K562 (cell line): ENCODE measurements around the gene ANKLE2. TPM values are rescaled to one million over a fixed set of nuclear protein-coding genes. Genes with fewer than 3 reads are reported as not detected.
"Not testable (repeated sequence)": the region's sequence is repeated elsewhere in the genome, so short reads cannot be mapped to it uniquely, and the experiment has no call there.

Experiments used
- ATAC-seq: fragments of 200-7000 bp; cut with Tn5 transposase; 3 replicates; pipeline ENCODE4 v1.9.1; 2020; ENCODE audit warnings: moderate library complexity
- BruUV-seq: library from RNA; stranded (reverse); fragments of 400-500 nt; replicated peaks from 2 replicates; lab custom pipeline; 2021; lab: Mats Ljungman, UMichigan
- CTCF ChIA-PET: fragments of 300-600 bp; formaldehyde crosslinking; extraction: SDS; loops from one replicate; lab custom pipeline; 2021; ENCODE audit warnings: low intra/inter-chr PET ratio; lab: Yijun Ruan, JAX
- POLR2A ChIA-PET: fragments of 300-600, 350-650 bp; sonication (Branson Sonifier 250); formaldehyde crosslinking; extraction: SDS; loops from one replicate; lab custom pipeline; 2021; ENCODE audit warnings: antibody characterized with exemption, inconsistent platforms; lab: Yijun Ruan, JAX
- DNase-seq, 4 experiments: peaks; one replicate each; pipeline versions ENCODE4 v3.0.0 to v3.0.0-alpha.2; 2011 to 2018; ENCODE audit warnings: low spot score in 3 of 4, mixed read lengths in 3 of 4; ENCODE audit errors: extremely low read depth in 1 of 4
- FAIRE-seq: peaks from 2 replicates; lab custom pipeline; 2011; peaks lifted over from hg19 to GRCh38; lab: Jason Lieb, UNC
- H2AFZ ChIP-seq: 2 replicates; pipeline ENCODE4 v1.6.0; 2011; ENCODE audit warnings: low read depth, low read length, control low read depth, inconsistent platforms
- H3K27ac ChIP-seq: fragments of 200-600 bp; 3 replicates; pipeline ENCODE4 v1.8.0; 2011; ENCODE audit warnings: low read depth, mild to moderate bottlenecking, control low read depth, inconsistent platforms, low read length, moderate library complexity, mixed read lengths; ENCODE audit errors: extremely low read depth
- H3K27me3 ChIP-seq, 2 experiments: fragments of 300-600 bp in 1 of 2; 2 replicates in 1 of 2; 3 replicates in 1 of 2; pipeline versions ENCODE4 v1.6.0 to v1.8.0; 2011; ENCODE audit warnings: inconsistent platforms in 2 of 2, low read length in 2 of 2, mild to moderate bottlenecking in 1 of 2, mixed read lengths in 1 of 2, moderate library complexity in 1 of 2; ENCODE audit not compliant: control insufficient read depth in 2 of 2, insufficient read depth in 2 of 2
- H3K36me3 ChIP-seq: fragments of 300-600 bp; 3 replicates; pipeline ENCODE4 v1.8.0; 2011; ENCODE audit warnings: mild to moderate bottlenecking, low read length, inconsistent platforms; ENCODE audit not compliant: control insufficient read depth, insufficient read depth
- H3K4me1 ChIP-seq, 2 experiments: fragments of 200-600 bp in 1 of 2; replicated peaks in 1 of 2; 2 replicates in 1 of 2; 3 replicates in 1 of 2; pipeline versions ENCODE4 v1.5.1 to v1.8.0; 2011; ENCODE audit warnings: inconsistent platforms in 2 of 2, low read length in 2 of 2, mild to moderate bottlenecking in 1 of 2, mixed read lengths in 1 of 2, moderate library complexity in 1 of 2; ENCODE audit not compliant: control insufficient read depth in 2 of 2, insufficient read depth in 2 of 2
- H3K4me2 ChIP-seq: 2 replicates; pipeline ENCODE4 v1.6.1; 2011; ENCODE audit warnings: low read length, control low read depth, inconsistent platforms, mixed read lengths; ENCODE audit not compliant: insufficient read depth
- H3K4me3 ChIP-seq: fragments of 200-600 bp; sonication (generic), shearing (Covaris generic); 2 replicates; pipeline ENCODE4 v1.5.1; 2016; ENCODE audit warnings: control low read depth, inconsistent platforms
- H3K79me2 ChIP-seq: fragments of 200-600 bp; 3 replicates; pipeline ENCODE4 v1.8.0; 2011; ENCODE audit warnings: low read length, inconsistent platforms; ENCODE audit not compliant: control insufficient read depth, insufficient read depth
- H3K9ac ChIP-seq, 2 experiments: 2 replicates each; pipeline versions ENCODE4 v1.6.0 to v1.6.1; 2011; ENCODE audit warnings: low read depth in 2 of 2, low read length in 2 of 2, control low read depth in 1 of 2, inconsistent platforms in 1 of 2, mild to moderate bottlenecking in 1 of 2, mixed read lengths in 1 of 2; ENCODE audit not compliant: insufficient read depth in 1 of 2
- H3K9me1 ChIP-seq: one replicate; pipeline ENCODE4 v1.6.0; 2011; ENCODE audit warnings: inconsistent platforms, mild to moderate bottlenecking, low read length, moderate library complexity; ENCODE audit not compliant: control insufficient read depth, insufficient read depth
- H3K9me3 ChIP-seq: replicated peaks from 2 replicates; pipeline ENCODE4 v1.5.1; 2011; ENCODE audit warnings: low read depth, low read length, inconsistent platforms; ENCODE audit not compliant: control insufficient read depth, insufficient read depth
- H4K20me1 ChIP-seq: replicated peaks from 2 replicates; pipeline ENCODE4 v1.6.1; 2011; ENCODE audit warnings: low read length, inconsistent platforms, mixed read lengths; ENCODE audit not compliant: control insufficient read depth, insufficient read depth
- HMBOX1 ChIP-seq: sonication (generic); IDR thresholded peaks from 2 replicates; pipeline ENCODE4 v1.6.1; 2016
- WGBS: fragments of 100-300 bp; shearing (Covaris generic); methylation state at CpG from one replicate; pipeline ENCODE4 v1.1.6; 2016; ENCODE audit warnings: low coverage, mixed read lengths; ENCODE audit not compliant: insufficient coverage; ENCODE audit errors: missing lambda C conversion rate; 5-methylcytosine and 5-hydroxymethylcytosine counted together
- in situ Hi-C: fragments of 300-500 bp; cut with MboI; formaldehyde crosslinking; loops from 4 replicates; pipeline ENCODE4 v1.15.0; 2018; ENCODE audit warnings: inconsistent platforms, mixed read lengths
- intact Hi-C: fragments of 100-400 bp; cut with micrococcal nuclease; formaldehyde crosslinking; loops from 2 replicates; pipeline ENCODE4 v1.14.2; 2022
- polyA plus RNA-seq, 8 experiments: library from polyadenylated mRNA; depleted of rRNA in 4 of 8; stranded (reverse) in 5 of 8; unstranded in 3 of 8; fragments of >200 nt; fragmentation: Nextera tagmentation in 2 of 8; fragmentation: Illumina TruSeq in 1 of 8; extraction: Ambion mirVana in 2 of 8; extraction: Trizol in 1 of 8; gene quantifications; 2 replicates each; pipeline versions ENCODE4 v1.2.1 to v1.2.3, GENCODE V29; 2011 to 2014; ENCODE audit warnings: inconsistent platforms in 1 of 8, missing spikeins in 1 of 8
- total RNA-seq, 7 experiments: library from RNA; depleted of rRNA in 6 of 7; stranded (reverse); fragments of >200 nt in 6 of 7; fragmentation: Illumina TruSeq in 2 of 7; extraction: Trizol in 2 of 7; gene quantifications; 2 replicates each; pipeline versions ENCODE4 v1.2.1 to v1.2.3, GENCODE V29; 2011 to 2021; ENCODE audit warnings: low replicate concordance in 1 of 7

Gene ANKLE2
- total and polyA plus RNA-seq, 9 of the 15 experiments (the other 6 are each of a cell fraction or from before 2014, with no cell fraction given): 3.2 to 57.7 (median 45.6) TPM

- BruUV-seq, intact Hi-C loops, CTCF ChIA-PET, H4K20me1 ChIP-seq, H3K27me3 ChIP-seq, in situ Hi-C loops, H3K4me3 ChIP-seq, H3K79me2 ChIP-seq, H2AFZ ChIP-seq, ATAC-seq, DNase-seq, H3K9me3 ChIP-seq, FAIRE-seq, H3K4me2 ChIP-seq, H3K4me1 ChIP-seq, H3K9ac ChIP-seq, H3K9me1 ChIP-seq, H3K27ac ChIP-seq: not testable (repeated sequence)
- POLR2A ChIA-PET: interaction anchor here (0.7 to 1.5 kb wide), 3 partner anchors 9 to 47 kb away, joined by 3 to 4 read pairs (median 3); no protein-coding TSS in a partner anchor
- H3K36me3 ChIP-seq: peaks cover 64% of the 10 kb centered on the region
- 97% methylated on average over 3 of the region's 3 CpGs for WGBS
- TF ChIP-seq HMBOX1: peak; percentile 94
Observed at GRCh38 chr12:132694888-132695287, 66.7 kb downstream of the ANKLE2 start.

- H3K9me1 ChIP-seq, H3K4me2 ChIP-seq, H3K4me3 ChIP-seq, BruUV-seq, CTCF ChIA-PET, ATAC-seq, H3K9me3 ChIP-seq, FAIRE-seq, H3K9ac ChIP-seq, H4K20me1 ChIP-seq, H2AFZ ChIP-seq, DNase-seq, intact Hi-C loops, H3K27ac ChIP-seq, H3K27me3 ChIP-seq, in situ Hi-C loops: not testable (repeated sequence)
- peaks cover 7 to 15% of the 10 kb centered on the region in 2 experiments; a peak in 3 of 5 replicates for H3K4me1 ChIP-seq
- peak; percentile 97 for TF ChIP-seq HMBOX1
- 97% methylated on average over 2 of the region's 3 CpGs for WGBS
- H3K36me3 ChIP-seq: peaks cover 47% of the 10 kb centered on the region
- POLR2A ChIA-PET: interaction anchor here (0.8 to 1.3 kb wide), 2 partner anchors 8 to 13 kb away, joined by 3 read pairs; no protein-coding TSS in a partner anchor
- H3K79me2 ChIP-seq: peaks cover 23% of the 10 kb centered on the region
Observed at GRCh38 chr12:132692030-132692429, 69.6 kb downstream of the ANKLE2 start.
